Nephron progenitor cell (in vitro differentiated cells): ENCODE data around the gene JUN.

Experiments
- DNase-seq: peaks from one replicate; pipeline ENCODE4 v3.0.0; 2021
- H3K27ac Mint-ChIP-seq: 2 replicates; pipeline ENCODE4 v1.8.0; 2021; ENCODE audit warnings: mild to moderate bottlenecking, moderate library complexity, mixed read lengths
- H3K27me3 Mint-ChIP-seq: 2 replicates; pipeline ENCODE4 v1.8.0; 2021; ENCODE audit warnings: mild to moderate bottlenecking, low read depth, mixed read lengths; ENCODE audit not compliant: poor library complexity
- H3K36me3 Mint-ChIP-seq: 2 replicates; pipeline ENCODE4 v1.8.0; 2021; ENCODE audit warnings: low read depth, mixed read lengths
- H3K4me1 Mint-ChIP-seq: 2 replicates; pipeline ENCODE4 v1.8.0; 2021; ENCODE audit warnings: mixed read lengths
- H3K4me3 Mint-ChIP-seq: 2 replicates; pipeline ENCODE4 v1.8.0; 2021; ENCODE audit warnings: mild to moderate bottlenecking, moderate library complexity, mixed read lengths
- H3K9me3 Mint-ChIP-seq: 2 replicates; pipeline ENCODE4 v1.8.0; 2021; ENCODE audit warnings: mild to moderate bottlenecking, moderate library complexity, mixed read lengths
- CTCF ChIP-seq: fragments of 200-600 bp; sonication (generic); IDR thresholded peaks from 2 replicates; pipeline ENCODE4 v1.5.0; 2021; ENCODE audit warnings: antibody characterized with exemption

Gene JUN

GRCh38 chr1:58784758-58785441 is 1.1 kb upstream of the JUN start:
- Mint-ChIP-seq H3K36me3 (peaks cover 9% of the 10 kb centered on the region), H3K4me1 (peaks cover 24% of the 10 kb centered on the region), H3K9me3 (peaks cover 18% of the 10 kb centered on the region), H3K4me3 (peak overlapping the region; percentile 98), H3K27me3 (peaks cover 31% of the 10 kb centered on the region), H3K27ac (peak overlapping the region; percentile 57)
- peak; percentile 68 for DNase-seq
- TF ChIP-seq CTCF, result peak; percentile 39

- Mint-ChIP-seq H3K27ac (peak overlapping the region; percentile 100), H3K36me3 (peaks cover 5% of the 10 kb centered on the region), H3K27me3 (peaks cover 31% of the 10 kb centered on the region), H3K4me1 (peaks cover 37% of the 10 kb centered on the region), H3K9me3 (peaks cover 5% of the 10 kb centered on the region), H3K4me3 (peak overlapping the region; percentile 98)
- DNase-seq, result peak; percentile 74
- no peak for TF ChIP-seq CTCF
Observed at GRCh38 chr1:58783090-58783992, 506 bp downstream of the JUN start.

GRCh38 chr1:58782178-58783089 is 1.4 kb downstream of the JUN start:
- Mint-ChIP-seq H3K27me3 (peaks cover 31% of the 10 kb centered on the region), H3K36me3 (peaks cover 5% of the 10 kb centered on the region), H3K4me3 (peak overlapping the region; percentile 98), H3K9me3 (no peaks in the 10 kb centered on the region), H3K4me1 (peaks cover 37% of the 10 kb centered on the region), H3K27ac (peak overlapping the region; percentile 99)
- no peak for TF ChIP-seq CTCF
- DNase-seq, result peak; percentile 56

GRCh38 chr1:58781541-58782177 is 2.2 kb downstream of the JUN start:
- Mint-ChIP-seq H3K36me3 (peaks cover 5% of the 10 kb centered on the region), H3K27me3 (peaks cover 25% of the 10 kb centered on the region), H3K27ac (peak overlapping the region; percentile 95), H3K4me1 (peaks cover 37% of the 10 kb centered on the region), H3K4me3 (peak overlapping the region; percentile 98), H3K9me3 (no peaks in the 10 kb centered on the region)
- peak; percentile 31 for TF ChIP-seq CTCF
- DNase-seq, result peak; percentile 63

- Mint-ChIP-seq H3K9me3 (no peaks in the 10 kb centered on the region), H3K4me1 (peaks cover 37% of the 10 kb centered on the region), H3K27me3 (peaks cover 18% of the 10 kb centered on the region), H3K36me3 (peaks cover 5% of the 10 kb centered on the region), H3K4me3 (peak overlapping the region; percentile 98), H3K27ac (no peak overlapping the region)
- no peak for TF ChIP-seq CTCF
- no peak for DNase-seq
Observed at GRCh38 chr1:58780836-58781452, 2.9 kb downstream of the JUN start.
